Panc1 (cell line): ENCODE data around the gene TCHH. TPM values are rescaled to one million over a fixed set of nuclear protein-coding genes. Genes with fewer than 3 reads are reported as not detected.

Source experiments
- ATAC-seq: fragments of 200-7000 bp; cut with Tn5 transposase; 2 replicates; pipeline ENCODE4 v1.9.1; 2020; ENCODE audit warnings: mild to moderate bottlenecking, moderate library complexity
- BruUV-seq: library from RNA; stranded (reverse); fragments of 400-500 nt; replicated peaks from 2 replicates; lab custom pipeline; 2021; lab: Mats Ljungman, UMichigan
- CTCF ChIA-PET: fragments of 300-600 bp; sonication (Branson Sonifier 250); formaldehyde crosslinking; loops from one replicate; lab custom pipeline; 2022; ENCODE audit warnings: antibody characterized with exemption; lab: Charles Lee
- POLR2A ChIA-PET: fragments of 300-600 bp; sonication (Branson Sonifier 250); formaldehyde crosslinking; loops from one replicate; lab custom pipeline; 2022; ENCODE audit warnings: antibody characterized with exemption; lab: Charles Lee
- DNase-seq: peaks from one replicate; pipeline ENCODE4 v3.0.0-alpha.2; 2010; ENCODE audit warnings: low read depth, low spot score
- H3K27ac ChIP-seq: 2 replicates; pipeline ENCODE4 v1.5.1; 2011; ENCODE audit warnings: mild to moderate bottlenecking, low read length, inconsistent platforms
- H3K27me3 ChIP-seq: fragments of 200-500 bp; sonication (Bioruptor generic); 2 replicates; pipeline ENCODE4 v1.6.0; 2014; ENCODE audit warnings: low read length, inconsistent platforms; ENCODE audit not compliant: control insufficient read depth, insufficient read depth
- H3K36me3 ChIP-seq: fragments of 200-500 bp; sonication (Bioruptor generic); 2 replicates; pipeline ENCODE4 v1.5.1; 2014; ENCODE audit warnings: inconsistent platforms, mild to moderate bottlenecking, low read length, moderate library complexity; ENCODE audit not compliant: control insufficient read depth, insufficient read depth
- H3K4me1 ChIP-seq: 2 replicates; pipeline ENCODE4 v1.5.1; 2011; ENCODE audit warnings: inconsistent platforms, mild to moderate bottlenecking, low read length, moderate library complexity; ENCODE audit not compliant: control insufficient read depth, insufficient read depth
- H3K4me3 ChIP-seq, 2 experiments: 2 replicates each; pipeline ENCODE4 v1.5.1; 2011 to 2012; ENCODE audit warnings: low read depth in 2 of 2, low read length in 2 of 2, mild to moderate bottlenecking in 2 of 2, inconsistent platforms in 1 of 2, moderate library complexity in 1 of 2
- H3K9me3 ChIP-seq: fragments of 200-500 bp; sonication (Bioruptor generic); 2 replicates; pipeline ENCODE4 v1.5.1; 2014; ENCODE audit warnings: low read depth, mild to moderate bottlenecking, inconsistent platforms, low read length, moderate library complexity; ENCODE audit not compliant: control insufficient read depth, insufficient read depth
- CTCF ChIP-seq: fragments of 450-650 bp; IDR thresholded peaks from 2 replicates; pipeline ENCODE4 v1.5.1; 2017; ENCODE audit warnings: mild to moderate bottlenecking
- POLR2AphosphoS5 ChIP-seq: IDR thresholded peaks from 2 replicates; pipeline ENCODE4 v1.6.1; 2012; ENCODE audit warnings: mild to moderate bottlenecking, low read depth, low read length, moderate library complexity
- REST ChIP-seq, 2 experiments: IDR thresholded peaks; 2 replicates each; pipeline ENCODE4 v1.6.1; 2011 to 2012; ENCODE audit warnings: low read depth in 2 of 2, control low read depth in 1 of 2, low read length in 1 of 2, mild to moderate bottlenecking in 1 of 2, moderate library complexity in 1 of 2; ENCODE audit not compliant: insufficient read depth in 1 of 2
- SIN3A ChIP-seq: IDR thresholded peaks from 2 replicates; pipeline ENCODE4 v1.6.1; 2012; ENCODE audit warnings: low read depth, mild to moderate bottlenecking, low read length, moderate library complexity, borderline replicate concordance; ENCODE audit not compliant: insufficient read depth
- TCF7L2 ChIP-seq: IDR thresholded peaks from 2 replicates; pipeline ENCODE4 v1.6.1; 2011; ENCODE audit warnings: mild to moderate bottlenecking, low read depth, low read length, inconsistent platforms
- in situ Hi-C: cut with HindIII; loops from 2 replicates; pipeline ENCODE4 v1.10.0; 2016; ENCODE audit warnings: low sequenced_read_pairs, low pct_unique_long_range_greater_than_20kb
- intact Hi-C: fragments of 100-400 bp; cut with micrococcal nuclease; formaldehyde crosslinking; loops from one replicate; pipeline ENCODE4 v1.10.0; 2022; ENCODE audit not compliant: unreplicated experiment
- total RNA-seq: library from RNA; stranded (reverse); gene quantifications from one replicate; pipeline ENCODE4 v1.2.1, GENCODE V29; 2021; ENCODE audit not compliant: unreplicated experiment

Gene TCHH
- total RNA-seq, 1 experiment from 2014 or later = 0.28 TPM

GRCh38 chr1:152096931-152097330 is 18.3 kb downstream of the TCHH start:
- CTCF ChIA-PET = no interaction called here

GRCh38 chr1:152089014-152089674 is 26.1 kb downstream of the TCHH start, which contains the start of gene TCHHL1:
TCHHL1 (minus strand) TSS chr1:152089064; CDS start chr1:152088143, 921 bp downstream.
- DNase-seq = no peak

More at GRCh38 chr1:152096931-152097330, 18.3 kb downstream of the TCHH start:
- H3K27ac ChIP-seq = no peak overlapping the region
- H3K9me3 ChIP-seq = no peaks in the 10 kb centered on the region
- POLR2A ChIA-PET = no interaction called here
- H3K36me3 ChIP-seq = no peaks in the 10 kb centered on the region
- BruUV-seq = no TSS peak
- in situ Hi-C loops (no loop called here), intact Hi-C loops (no loop called here)
- no peak overlapping the region for H3K4me3 ChIP-seq
- peaks cover 10% of the 10 kb centered on the region; the same call in 1 of the 2 replicates for H3K27me3 ChIP-seq
- TF ChIP-seq CTCF (no peak), REST (IDR thresholded peaks at IDR 0.05; ENCODE audit: insufficient read depth in 1 of 2, low read depth in 2 of 2, low read length in 1 of 2) (no peak)
- DNase-seq (no peak), ATAC-seq (no peak)
- no peaks in the 10 kb centered on the region for H3K4me1 ChIP-seq

More at GRCh38 chr1:152089014-152089674, 26.1 kb downstream of the TCHH start, which contains the start of gene TCHHL1:
- H3K27ac ChIP-seq = no peak within 1 kb of the TSS
- POLR2A ChIA-PET = no interaction called here
- in situ Hi-C loops (no loop called here), intact Hi-C loops (no loop called here)
- no peak for TF ChIP-seq CTCF
- TF ChIP-seq TCF7L2 = no peak
- no peak for TF ChIP-seq POLR2AphosphoS5
- TF ChIP-seq REST (IDR thresholded peaks at IDR 0.05; ENCODE audit: insufficient read depth in 1 of 2, low read depth in 2 of 2, low read length in 1 of 2) = no peak
- TF ChIP-seq SIN3A = no peak
- CTCF ChIA-PET = no interaction called here
- ATAC-seq = no peak
- peaks cover 23% of the 10 kb centered on the region for H3K27me3 ChIP-seq
- no peaks in the 10 kb centered on the region for H3K36me3 ChIP-seq
- no peak within 1 kb of the TSS for H3K4me3 ChIP-seq
- BruUV-seq = no TSS peak
- no peaks in the 10 kb centered on the region for H3K4me1 ChIP-seq
- no peaks in the 10 kb centered on the region for H3K9me3 ChIP-seq
